Effector CD8-positive, alpha-beta T cell (primary cell): Measurements from ENCODE around the gene LNX1.
"Not testable (repeated sequence)": the region's sequence is repeated elsewhere in the genome, so short reads cannot be mapped to it uniquely, and the experiment has no call there.

Source experiments
- DNase-seq: peaks from one replicate; lab custom pipeline; 2025; lab: John Stamatoyannopoulos, UW

Gene LNX1

GRCh38 chr4:53459548-53459947 lies 131.7 kb downstream of the LNX1 start:
- DNase-seq: no peak

- no peak for DNase-seq
Observed at GRCh38 chr4:53456178-53456577, 135.1 kb downstream of the LNX1 start.

- no peak for DNase-seq
Observed at GRCh38 chr4:53455766-53456165, 135.5 kb downstream of the LNX1 start.

- no peak for DNase-seq
Observed at GRCh38 chr4:53453385-53453784, 137.9 kb downstream of the LNX1 start.

- DNase-seq: no peak
Observed at GRCh38 chr4:53450773-53451172, 140.5 kb downstream of the LNX1 start.

- no peak for DNase-seq
Observed at GRCh38 chr4:53444954-53445353, 146.3 kb downstream of the LNX1 start.

GRCh38 chr4:53441564-53441963 lies 149.7 kb downstream of the LNX1 start:
- DNase-seq: no peak

- DNase-seq: no peak
Observed at GRCh38 chr4:53436251-53436650, 155.0 kb downstream of the LNX1 start.

GRCh38 chr4:53432528-53433424 lies 158.5 kb downstream of the LNX1 start:
- DNase-seq: no peak

- DNase-seq: no peak
Observed at GRCh38 chr4:53431052-53431451, 160.2 kb downstream of the LNX1 start.

GRCh38 chr4:53427366-53427765 lies 163.9 kb downstream of the LNX1 start:
- DNase-seq: no peak

- DNase-seq: no peak
Observed at GRCh38 chr4:53424280-53424679, 167.0 kb downstream of the LNX1 start.

- DNase-seq: no peak
Observed at GRCh38 chr4:53422367-53422766, 168.9 kb downstream of the LNX1 start.

GRCh38 chr4:53421791-53422190 lies 169.5 kb downstream of the LNX1 start:
- DNase-seq: no peak

GRCh38 chr4:53419208-53419607 lies 172.1 kb downstream of the LNX1 start:
- DNase-seq: no peak

- DNase-seq: not testable (repeated sequence)
Observed at GRCh38 chr4:53409479-53409878, 181.8 kb downstream of the LNX1 start.
